Measurements from ENCODE around the gene CCDC102A.

Gene CCDC102A

DNA sequence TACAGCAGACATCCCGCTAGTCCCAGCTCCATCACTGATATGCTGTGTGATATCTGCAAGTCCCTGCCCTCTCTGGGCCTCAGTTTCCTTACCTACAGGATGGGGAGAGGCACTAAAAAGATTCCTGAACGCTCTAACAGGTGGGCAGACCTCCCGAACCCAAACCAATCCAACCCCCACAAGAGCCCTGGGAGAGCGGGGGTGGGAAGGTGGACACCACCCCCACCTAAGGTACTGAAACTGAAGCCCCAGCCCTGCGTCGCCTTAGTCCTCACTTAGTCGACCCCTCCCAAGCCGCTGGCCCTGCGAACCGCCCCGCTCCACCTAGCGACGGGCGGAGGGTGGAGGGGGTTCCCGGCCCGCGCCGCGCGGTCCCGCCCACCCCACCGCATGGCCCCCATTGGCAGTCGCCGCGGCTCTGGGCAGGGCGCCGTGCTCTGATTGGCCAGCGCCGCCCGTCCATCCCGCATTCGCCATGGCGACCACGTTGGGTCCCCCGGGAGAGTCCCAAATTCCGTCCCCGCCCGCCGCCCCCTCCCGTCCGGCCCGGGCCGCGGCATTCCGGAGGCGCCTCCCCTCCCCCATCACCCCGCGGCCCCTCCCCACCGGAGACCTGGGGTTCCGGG, 578 bp downstream of the CCDC102A start (continued):
- TF ChIP-seq, protein P1, sequence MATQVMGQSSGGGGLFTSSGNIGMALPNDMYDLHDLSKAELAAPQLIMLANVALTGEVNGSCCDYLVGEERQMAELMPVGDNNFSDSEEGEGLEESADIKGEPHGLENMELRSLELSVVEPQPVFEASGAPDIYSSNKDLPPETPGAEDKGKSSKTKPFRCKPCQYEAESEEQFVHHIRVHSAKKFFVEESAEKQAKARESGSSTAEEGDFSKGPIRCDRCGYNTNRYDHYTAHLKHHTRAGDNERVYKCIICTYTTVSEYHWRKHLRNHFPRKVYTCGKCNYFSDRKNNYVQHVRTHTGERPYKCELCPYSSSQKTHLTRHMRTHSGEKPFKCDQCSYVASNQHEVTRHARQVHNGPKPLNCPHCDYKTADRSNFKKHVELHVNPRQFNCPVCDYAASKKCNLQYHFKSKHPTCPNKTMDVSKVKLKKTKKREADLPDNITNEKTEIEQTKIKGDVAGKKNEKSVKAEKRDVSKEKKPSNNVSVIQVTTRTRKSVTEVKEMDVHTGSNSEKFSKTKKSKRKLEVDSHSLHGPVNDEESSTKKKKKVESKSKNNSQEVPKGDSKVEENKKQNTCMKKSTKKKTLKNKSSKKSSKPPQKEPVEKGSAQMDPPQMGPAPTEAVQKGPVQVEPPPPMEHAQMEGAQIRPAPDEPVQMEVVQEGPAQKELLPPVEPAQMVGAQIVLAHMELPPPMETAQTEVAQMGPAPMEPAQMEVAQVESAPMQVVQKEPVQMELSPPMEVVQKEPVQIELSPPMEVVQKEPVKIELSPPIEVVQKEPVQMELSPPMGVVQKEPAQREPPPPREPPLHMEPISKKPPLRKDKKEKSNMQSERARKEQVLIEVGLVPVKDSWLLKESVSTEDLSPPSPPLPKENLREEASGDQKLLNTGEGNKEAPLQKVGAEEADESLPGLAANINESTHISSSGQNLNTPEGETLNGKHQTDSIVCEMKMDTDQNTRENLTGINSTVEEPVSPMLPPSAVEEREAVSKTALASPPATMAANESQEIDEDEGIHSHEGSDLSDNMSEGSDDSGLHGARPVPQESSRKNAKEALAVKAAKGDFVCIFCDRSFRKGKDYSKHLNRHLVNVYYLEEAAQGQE (tag by site-specific recombination; IDR thresholded peaks at IDR 0.05) = no peak
- no peak for TF ChIP-seq ZBTB7A (tag by site-specific recombination; IDR thresholded peaks at IDR 0.05; ENCODE audit: low read depth)
- TF ChIP-seq, protein P2, sequence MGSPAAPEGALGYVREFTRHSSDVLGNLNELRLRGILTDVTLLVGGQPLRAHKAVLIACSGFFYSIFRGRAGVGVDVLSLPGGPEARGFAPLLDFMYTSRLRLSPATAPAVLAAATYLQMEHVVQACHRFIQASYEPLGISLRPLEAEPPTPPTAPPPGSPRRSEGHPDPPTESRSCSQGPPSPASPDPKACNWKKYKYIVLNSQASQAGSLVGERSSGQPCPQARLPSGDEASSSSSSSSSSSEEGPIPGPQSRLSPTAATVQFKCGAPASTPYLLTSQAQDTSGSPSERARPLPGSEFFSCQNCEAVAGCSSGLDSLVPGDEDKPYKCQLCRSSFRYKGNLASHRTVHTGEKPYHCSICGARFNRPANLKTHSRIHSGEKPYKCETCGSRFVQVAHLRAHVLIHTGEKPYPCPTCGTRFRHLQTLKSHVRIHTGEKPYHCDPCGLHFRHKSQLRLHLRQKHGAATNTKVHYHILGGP (tag by site-specific recombination; IDR thresholded peaks at IDR 0.05) = no peak
- TF ChIP-seq ZNF292 (tag by site-specific recombination; IDR thresholded peaks at IDR 0.05; ENCODE audit: borderline replicate concordance, low read depth) = no peak
- TF ChIP-seq WT1 (tag by site-specific recombination; IDR thresholded peaks at IDR 0.05) = no peak
- TF ChIP-seq ZNF239 (tag by site-specific recombination; IDR thresholded peaks at IDR 0.05) = no peak
- TF ChIP-seq ZBTB1 (tag by site-specific recombination; IDR thresholded peaks at IDR 0.05) = no peak
- peak; percentile 57; the same call in 1 of the 2 replicates for TF ChIP-seq GLIS2 (tag by site-specific recombination; IDR thresholded peaks at IDR 0.05)
- no peak for TF ChIP-seq ZNF639 (tag by site-specific recombination; IDR thresholded peaks at IDR 0.05)
- TF ChIP-seq ZNF664 (tag by site-specific recombination; IDR thresholded peaks at IDR 0.05) = no peak
- TF ChIP-seq GLIS1 (tag by site-specific recombination; IDR thresholded peaks at IDR 0.05) = no peak
- TF ChIP-seq SCRT1 (tag by site-specific recombination; IDR thresholded peaks at IDR 0.05; ENCODE audit: borderline replicate concordance) = peak; percentile 68
- no peak for TF ChIP-seq PRDM6 (tag by site-specific recombination; IDR thresholded peaks at IDR 0.05)
- TF ChIP-seq SALL2 (tag by site-specific recombination; IDR thresholded peaks at IDR 0.05; ENCODE audit: borderline replicate concordance) = no peak
- TF ChIP-seq SCRT2 (tag by site-specific recombination; IDR thresholded peaks at IDR 0.05) = peak; percentile 97
- TF ChIP-seq, protein P3, sequence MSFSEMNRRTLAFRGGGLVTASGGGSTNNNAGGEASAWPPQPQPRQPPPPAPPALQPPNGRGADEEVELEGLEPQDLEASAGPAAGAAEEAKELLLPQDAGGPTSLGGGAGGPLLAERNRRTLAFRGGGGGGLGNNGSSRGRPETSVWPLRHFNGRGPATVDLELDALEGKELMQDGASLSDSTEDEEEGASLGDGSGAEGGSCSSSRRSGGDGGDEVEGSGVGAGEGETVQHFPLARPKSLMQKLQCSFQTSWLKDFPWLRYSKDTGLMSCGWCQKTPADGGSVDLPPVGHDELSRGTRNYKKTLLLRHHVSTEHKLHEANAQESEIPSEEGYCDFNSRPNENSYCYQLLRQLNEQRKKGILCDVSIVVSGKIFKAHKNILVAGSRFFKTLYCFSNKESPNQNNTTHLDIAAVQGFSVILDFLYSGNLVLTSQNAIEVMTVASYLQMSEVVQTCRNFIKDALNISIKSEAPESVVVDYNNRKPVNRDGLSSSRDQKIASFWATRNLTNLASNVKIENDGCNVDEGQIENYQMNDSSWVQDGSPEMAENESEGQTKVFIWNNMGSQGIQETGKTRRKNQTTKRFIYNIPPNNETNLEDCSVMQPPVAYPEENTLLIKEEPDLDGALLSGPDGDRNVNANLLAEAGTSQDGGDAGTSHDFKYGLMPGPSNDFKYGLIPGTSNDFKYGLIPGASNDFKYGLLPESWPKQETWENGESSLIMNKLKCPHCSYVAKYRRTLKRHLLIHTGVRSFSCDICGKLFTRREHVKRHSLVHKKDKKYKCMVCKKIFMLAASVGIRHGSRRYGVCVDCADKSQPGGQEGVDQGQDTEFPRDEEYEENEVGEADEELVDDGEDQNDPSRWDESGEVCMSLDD (tag by site-specific recombination; IDR thresholded peaks at IDR 0.05) = no peak
- TF ChIP-seq ZNF16 (tag by site-specific recombination; IDR thresholded peaks at IDR 0.05; ENCODE audit: low read depth) = no peak
- TF ChIP-seq ZNF121 (tag by site-specific recombination; IDR thresholded peaks at IDR 0.05) = no peak
- TF ChIP-seq MZF1 (tag by site-specific recombination; IDR thresholded peaks at IDR 0.05; ENCODE audit: borderline replicate concordance) = no peak
- TF ChIP-seq ZNF580 (tag by site-specific recombination; IDR thresholded peaks at IDR 0.05) = peak; percentile 20; the same call in 1 of the 2 replicates
- TF ChIP-seq ZNF654 (tag by site-specific recombination; IDR thresholded peaks at IDR 0.05; ENCODE audit: low read depth) = no peak
- TF ChIP-seq ZNF449 (tag by site-specific recombination; IDR thresholded peaks at IDR 0.05) = no peak
- TF ChIP-seq ZNF610 (tag by site-specific recombination; IDR thresholded peaks at IDR 0.05; ENCODE audit: borderline replicate concordance) = no peak
- no peak for TF ChIP-seq ZBTB21 (tag by site-specific recombination; IDR thresholded peaks at IDR 0.05)
- no peak for TF ChIP-seq FEZF1 (tag by site-specific recombination; IDR thresholded peaks at IDR 0.05)
- TF ChIP-seq ZNF391 (tag by site-specific recombination; IDR thresholded peaks at IDR 0.05; ENCODE audit: borderline replicate concordance, low read depth) = no peak
- no peak for TF ChIP-seq ZNF157 (tag by site-specific recombination; IDR thresholded peaks at IDR 0.05)
- no peak for TF ChIP-seq ZNF747 (tag by site-specific recombination; IDR thresholded peaks at IDR 0.05)

Measured in HEK293 (cell line).